Thyroid gland (tissue), 4 donors: Measurements from ENCODE around the gene ACTN3. TPM values are rescaled to one million over a fixed set of nuclear protein-coding genes. Genes with fewer than 3 reads are reported as not detected.

Experiments used
- DNase-seq, 2 donors: peaks; one replicate each; pipeline ENCODE4 v3.0.0-alpha.2; 2019
- H3K27ac ChIP-seq, 3 donors: fragments of 200-600 bp; sonication (generic); 1 replicate in 2 of 3; 2 replicates in 1 of 3; pipeline ENCODE4 v1.5.1; 2016 to 2019; ENCODE audit warnings: mild to moderate bottlenecking in 1 of 3, moderate library complexity in 1 of 3
- H3K27me3 ChIP-seq: fragments of 200-600 bp; sonication (generic); one replicate; pipeline ENCODE4 v1.5.1; 2019
- H3K36me3 ChIP-seq, 2 donors: fragments of 200-600 bp; sonication (generic); one replicate each; pipeline ENCODE4 v1.5.1; 2016 to 2019
- H3K4me1 ChIP-seq, 2 donors: fragments of 200-600 bp; sonication (generic); one replicate each; pipeline ENCODE4 v1.5.1; 2017 to 2019
- H3K4me3 ChIP-seq, 3 donors: fragments of 200-600 bp; sonication (generic); replicated peaks in 1 of 3; 1 replicate in 2 of 3; 2 replicates in 1 of 3; pipeline ENCODE4 v1.5.1; 2016; ENCODE audit warnings: mild to moderate bottlenecking in 1 of 3
- H3K9me3 ChIP-seq: fragments of 200-600 bp; sonication (generic); one replicate; pipeline ENCODE4 v1.5.1; 2017
- CTCF ChIP-seq, 6 experiments: fragments of 200-600 bp in 3 of 6; fragments of 450-650 bp in 3 of 6; sonication (generic) in 3 of 6; IDR thresholded peaks; one replicate each; pipeline ENCODE4 v1.5.1; 2016 to 2019; ENCODE audit warnings: antibody characterized with exemption in 6 of 6, mild to moderate bottlenecking in 2 of 6, inconsistent platforms in 1 of 6, moderate library complexity in 1 of 6
- POLR2A ChIP-seq, 2 donors: fragments of 450-650 bp; IDR thresholded peaks; one replicate each; pipeline ENCODE4 v1.6.1; 2017; ENCODE audit warnings: antibody characterized with exemption in 2 of 2, mild to moderate bottlenecking in 2 of 2, moderate library complexity in 1 of 2
- WGBS, 2 donors: methylation state at CpG; one replicate each; pipeline ENCODE4 v1.1.5; 2017; 5-methylcytosine and 5-hydroxymethylcytosine counted together
- intact Hi-C: fragments of 100-400 bp; cut with DNase I; formaldehyde crosslinking; loops from one replicate; pipeline ENCODE4 v1.15.1; 2023
- total RNA-seq, 4 donors: library from RNA; depleted of rRNA; stranded (reverse); fragments of >200 nt; gene quantifications; one replicate each; pipeline ENCODE4 v1.2.3, GENCODE V29; 2016

The ACTN3 gene
- total RNA-seq, 4 donors from 2014 or later: 0.27 TPM; not detected in 3

- DNase-seq: peak; percentile 69 to 75
- Histone ChIP-seq H3K4me3 (no peak overlapping the region), H3K9me3 (no peaks in the 10 kb centered on the region), H3K4me1 (peaks cover 8 to 13% of the 10 kb centered on the region in 2 donors), H3K36me3 (no peaks in the 10 kb centered on the region), H3K27ac (no peak overlapping the region), H3K27me3 (no peaks in the 10 kb centered on the region)
- TF ChIP-seq CTCF (IDR thresholded peaks at IDR 0.05) (no peak), POLR2A (IDR thresholded peaks at IDR 0.05) (no peak)
- WGBS, 2 donors: 51 to 63% methylated on average over 5 to 6 of the region's 7 CpGs
- intact Hi-C loops: no loop called here
Measured at GRCh38 chr11:66556086-66556485, 9.4 kb downstream of the ACTN3 start.

- intact Hi-C loops: no loop called here
- Histone ChIP-seq H3K27me3 (no peaks in the 10 kb centered on the region), H3K4me1 (peaks cover 8 to 13% of the 10 kb centered on the region in 2 donors), H3K36me3 (no peaks in the 10 kb centered on the region), H3K4me3 (no peak overlapping the region), H3K27ac (no peak overlapping the region), H3K9me3 (no peaks in the 10 kb centered on the region)
- WGBS, 2 donors: 90 to 93% methylated on average over 22 to 24 of the region's 24 CpGs
- TF ChIP-seq POLR2A (IDR thresholded peaks at IDR 0.05) (no peak), CTCF (IDR thresholded peaks at IDR 0.05) (no peak)
- DNase-seq: no peak
Measured at GRCh38 chr11:66557733-66558326, 11.1 kb downstream of the ACTN3 start.

GRCh38 chr11:66559142-66559865 lies 12.6 kb downstream of the ACTN3 start:
- Histone ChIP-seq H3K27me3 (no peaks in the 10 kb centered on the region), H3K4me1 (peaks cover 8 to 13% of the 10 kb centered on the region in 2 donors), H3K36me3 (no peaks in the 10 kb centered on the region), H3K9me3 (no peaks in the 10 kb centered on the region), H3K27ac (no peak overlapping the region), H3K4me3 (no peak overlapping the region)
- TF ChIP-seq POLR2A (IDR thresholded peaks at IDR 0.05) (no peak), CTCF (IDR thresholded peaks at IDR 0.05) (no peak)
- intact Hi-C loops: no loop called here
- 15% methylated on average over 23 to 37 of the region's 50 CpGs for WGBS, 2 donors
- DNase-seq: peak; percentile 39 to 49

- H3K4me1 ChIP-seq: peaks cover 8 to 13% of the 10 kb centered on the region in 2 donors
- intact Hi-C loops: no loop called here
- WGBS, 2 donors: 68 to 79% methylated on average over 19 to 20 of the region's 27 CpGs
- no peaks in the 10 kb centered on the region for H3K36me3 ChIP-seq
- no peak overlapping the region for H3K4me3 ChIP-seq
- TF ChIP-seq POLR2A (IDR thresholded peaks at IDR 0.05) (no peak), CTCF (IDR thresholded peaks at IDR 0.05) (no peak)
- no peaks in the 10 kb centered on the region for H3K27me3 ChIP-seq
- no peaks in the 10 kb centered on the region for H3K9me3 ChIP-seq
- no peak overlapping the region for H3K27ac ChIP-seq
- DNase-seq: no peak
Measured at GRCh38 chr11:66559866-66560676, 13.4 kb downstream of the ACTN3 start.
